ENCODE results near the gene SORCS1. TPM values are rescaled to one million over a fixed set of nuclear protein-coding genes. Genes with fewer than 3 reads are reported as not detected.

SORCS1 gene
- total and polyA plus RNA-seq, 2 of the 8 experiments (the other 6 are each of a cell fraction or from before 2014, with no cell fraction given), result 4.1 to 4.6 TPM

DNA sequence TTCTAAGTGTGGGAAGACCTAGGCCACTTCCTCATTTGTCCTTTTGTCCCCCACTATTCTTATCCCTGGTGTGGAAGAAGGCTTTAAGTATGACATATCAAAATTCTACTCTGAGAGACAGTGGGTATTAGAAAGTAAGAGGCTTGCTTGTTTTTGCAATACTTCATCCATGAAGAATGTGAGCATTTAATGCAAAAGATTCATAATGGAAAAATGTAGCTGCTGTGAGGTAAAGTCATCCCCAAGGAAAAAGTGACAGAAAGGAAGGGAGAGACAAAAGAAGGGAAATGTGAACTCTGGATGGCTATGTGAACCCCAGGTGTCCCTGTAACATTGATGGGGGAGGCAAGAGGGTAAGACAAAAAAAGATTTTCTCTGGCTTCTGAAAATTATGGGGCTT lies 607.5 kb downstream of the SORCS1 start:
- Histone ChIP-seq H4K8ac (ENCODE audit: extremely low read depth, insufficient read depth, low read length) (no peak overlapping the region), H2AK5ac (ENCODE audit: low read depth, low read length) (no peak overlapping the region), H3K79me1 (ENCODE audit: low read depth, low read length) (no peaks in the 10 kb centered on the region), H3K36me3 (ENCODE audit: control insufficient read depth in 2 of 4, insufficient read depth in 4 of 4, low read length in 3 of 4) (no peaks in the 10 kb centered on the region), H3K79me2 (ENCODE audit: control insufficient read depth in 1 of 2, insufficient read depth in 2 of 2, low read length in 2 of 2) (no peaks in the 10 kb centered on the region), H3K18ac (ENCODE audit: extremely low read depth, low read length) (no peak overlapping the region), H4K91ac (replicated peaks; ENCODE audit: insufficient read length, low read length) (no peak overlapping the region), H3K4me2 (ENCODE audit: insufficient read depth in 1 of 2, low read depth in 2 of 2, low read length in 2 of 2) (no peak overlapping the region), H2BK15ac (ENCODE audit: low read length) (no peak overlapping the region), H2BK12ac (ENCODE audit: low read depth, low read length) (no peak overlapping the region), H2BK20ac (ENCODE audit: low read length) (no peak overlapping the region), H3K27me3 (replicated peaks in 1 of 4; ENCODE audit: control insufficient read depth in 3 of 4, extremely low read depth in 1 of 4, insufficient read depth in 3 of 4, low read length in 3 of 4) (no peaks in the 10 kb centered on the region), H3K23ac (ENCODE audit: insufficient read length) (no peak overlapping the region), H3K9me3 (ENCODE audit: insufficient read depth in 2 of 2, low read depth in 1 of 2, low read length in 1 of 2) (no peaks in the 10 kb centered on the region), H2BK120ac (replicated peaks; ENCODE audit: low read depth, low read length) (no peak overlapping the region), H2BK5ac (ENCODE audit: low read depth, low read length) (no peak overlapping the region), H3K56ac (replicated peaks; ENCODE audit: insufficient read length, low read depth, low read length) (no peak overlapping the region), H4K5ac (ENCODE audit: insufficient read length, low read depth, low read length) (no peak overlapping the region), H3K23me2 (ENCODE audit: low read depth, low read length) (no peaks in the 10 kb centered on the region), H3K4me3 (ENCODE audit: extremely low read depth in 1 of 4, insufficient read depth in 2 of 4, low read depth in 3 of 4, low read length in 4 of 4) (no peak overlapping the region), H3K4me1 (replicated peaks in 1 of 4; ENCODE audit: control insufficient read depth in 3 of 4, insufficient read depth in 4 of 4, low read length in 3 of 4) (no peaks in the 10 kb centered on the region), H3K9ac (replicated peaks in 1 of 4; ENCODE audit: extremely low read depth in 1 of 4, low read depth in 3 of 4, low read length in 3 of 4) (no peak overlapping the region), H3K4ac (replicated peaks; ENCODE audit: insufficient read length, low read depth, low read length) (no peak overlapping the region), H4K20me1 (replicated peaks in 1 of 2; ENCODE audit: control insufficient read depth in 1 of 2, insufficient read depth in 2 of 2, low read length in 2 of 2) (no peaks in the 10 kb centered on the region), H3K27ac (ENCODE audit: low read depth, low read length) (no peak overlapping the region), H2AFZ (ENCODE audit: low read length) (no peak overlapping the region), H3K14ac (ENCODE audit: insufficient read length) (no peak overlapping the region)
- FAIRE-seq, result no peak
- TF ChIP-seq HDAC6 (IDR thresholded peaks at IDR 0.05; ENCODE audit: low read depth, low read length) (no peak), PHF8 (conservative IDR thresholded peaks at IDR 0.05; ENCODE audit: low read depth, low read length) (no peak), NRF1 (IDR thresholded peaks at IDR 0.05; ENCODE audit: low read depth, low read length) (no peak), CBX5 (IDR thresholded peaks at IDR 0.05; ENCODE audit: low read depth, low read length) (no peak), SP1 (IDR thresholded peaks at IDR 0.05; ENCODE audit: low read depth, low read length) (no peak), JUN (IDR thresholded peaks at IDR 0.05; ENCODE audit: low read depth, low read length) (no peak), GTF2F1 (IDR thresholded peaks at IDR 0.05; ENCODE audit: borderline replicate concordance, low read depth, low read length) (no peak), EP300 (IDR thresholded peaks at IDR 0.05; ENCODE audit: borderline replicate concordance in 1 of 2, low read depth in 2 of 2, low read length in 2 of 2) (no peak)
- TF ChIP-seq, protein P1, sequence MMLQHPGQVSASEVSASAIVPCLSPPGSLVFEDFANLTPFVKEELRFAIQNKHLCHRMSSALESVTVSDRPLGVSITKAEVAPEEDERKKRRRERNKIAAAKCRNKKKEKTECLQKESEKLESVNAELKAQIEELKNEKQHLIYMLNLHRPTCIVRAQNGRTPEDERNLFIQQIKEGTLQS (IDR thresholded peaks at IDR 0.05; ENCODE audit: insufficient read depth, low read depth, low read length), result no peak
- ChIA-PET CTCF (ENCODE audit: partially characterized antibody) (interaction anchor here (1.4 to 6.1 kb wide), 2 partner anchors 15 to 145 kb away, joined by 4 to 38 read pairs; no protein-coding TSS in a partner anchor), POLR2A (ENCODE audit: partially characterized antibody) (no interaction called here)
- no peak for DNase-seq (ENCODE audit: low read depth in 1 of 2, low spot score in 2 of 2)
